Measurements from ENCODE around the gene DNAJC12. TPM values are rescaled to one million over a fixed set of nuclear protein-coding genes. Genes with fewer than 3 reads are reported as not detected.

DNAJC12 gene
- total RNA-seq, 1 experiment from 2014 or later: 2.2 TPM

DNA sequence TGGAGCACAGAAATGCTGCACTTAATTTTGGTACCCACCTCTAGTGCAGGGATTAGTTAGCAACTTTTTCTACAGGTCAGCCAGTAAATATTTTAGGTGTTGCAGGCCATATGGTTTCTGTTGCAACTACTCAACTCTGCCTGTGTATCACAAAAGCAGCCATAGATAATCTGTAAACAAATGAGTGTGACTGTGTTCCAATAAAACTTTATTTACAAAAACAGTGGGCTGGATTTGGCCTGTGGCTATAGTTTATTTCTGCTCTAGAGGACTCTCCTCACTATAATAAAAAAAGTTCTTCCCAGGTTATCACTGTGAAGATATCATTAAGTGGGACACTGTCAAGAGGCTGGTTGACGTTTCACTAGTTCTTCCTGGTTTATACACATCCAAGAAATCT, 65.8 kb downstream of the DNAJC12 start:
- H3K36me3 ChIP-seq (ENCODE audit: control insufficient read depth, insufficient read depth, low read length): no peaks in the 10 kb centered on the region
- ChIA-PET CTCF (no interaction called here), POLR2A (no interaction called here)
- H3K36me3 Mint-ChIP-seq (ENCODE audit: insufficient read depth, unreplicated experiment): no peaks in the 10 kb centered on the region
- H3K4me1 Mint-ChIP-seq (ENCODE audit: low read depth, unreplicated experiment): no peaks in the 10 kb centered on the region
- H3K27ac Mint-ChIP-seq (ENCODE audit: unreplicated experiment): no peak overlapping the region
- no TSS peak for BruUV-seq (replicated peaks)
- H3K4me1 ChIP-seq: no peaks in the 10 kb centered on the region
- DNase-seq: no peak
- H3K9me3 Mint-ChIP-seq (ENCODE audit: unreplicated experiment): no peaks in the 10 kb centered on the region
- TF ChIP-seq, protein P1, sequence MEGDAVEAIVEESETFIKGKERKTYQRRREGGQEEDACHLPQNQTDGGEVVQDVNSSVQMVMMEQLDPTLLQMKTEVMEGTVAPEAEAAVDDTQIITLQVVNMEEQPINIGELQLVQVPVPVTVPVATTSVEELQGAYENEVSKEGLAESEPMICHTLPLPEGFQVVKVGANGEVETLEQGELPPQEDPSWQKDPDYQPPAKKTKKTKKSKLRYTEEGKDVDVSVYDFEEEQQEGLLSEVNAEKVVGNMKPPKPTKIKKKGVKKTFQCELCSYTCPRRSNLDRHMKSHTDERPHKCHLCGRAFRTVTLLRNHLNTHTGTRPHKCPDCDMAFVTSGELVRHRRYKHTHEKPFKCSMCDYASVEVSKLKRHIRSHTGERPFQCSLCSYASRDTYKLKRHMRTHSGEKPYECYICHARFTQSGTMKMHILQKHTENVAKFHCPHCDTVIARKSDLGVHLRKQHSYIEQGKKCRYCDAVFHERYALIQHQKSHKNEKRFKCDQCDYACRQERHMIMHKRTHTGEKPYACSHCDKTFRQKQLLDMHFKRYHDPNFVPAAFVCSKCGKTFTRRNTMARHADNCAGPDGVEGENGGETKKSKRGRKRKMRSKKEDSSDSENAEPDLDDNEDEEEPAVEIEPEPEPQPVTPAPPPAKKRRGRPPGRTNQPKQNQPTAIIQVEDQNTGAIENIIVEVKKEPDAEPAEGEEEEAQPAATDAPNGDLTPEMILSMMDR (IDR thresholded peaks at IDR 0.05; ENCODE audit: insufficient read depth in 1 of 2, low read depth in 1 of 2, low read length in 1 of 2, severe bottlenecking in 1 of 2, unreplicated experiment in 1 of 2): no peak
- intact Hi-C loops (cut with micrococcal nuclease; ENCODE audit: unreplicated experiment): no loop called here
- no peaks in the 10 kb centered on the region for H3K9me3 ChIP-seq
- H3K4me3 ChIP-seq (ENCODE audit: low read depth, low read length): no peak overlapping the region
- H3K4me3 Mint-ChIP-seq (ENCODE audit: unreplicated experiment): no peak overlapping the region
- H3K27me3 ChIP-seq (replicated peaks; ENCODE audit: control insufficient read depth, insufficient read depth, low read length): no peaks in the 10 kb centered on the region
- peaks cover 13% of the 10 kb centered on the region for H3K27me3 Mint-ChIP-seq (ENCODE audit: insufficient read depth, unreplicated experiment)

DNA sequence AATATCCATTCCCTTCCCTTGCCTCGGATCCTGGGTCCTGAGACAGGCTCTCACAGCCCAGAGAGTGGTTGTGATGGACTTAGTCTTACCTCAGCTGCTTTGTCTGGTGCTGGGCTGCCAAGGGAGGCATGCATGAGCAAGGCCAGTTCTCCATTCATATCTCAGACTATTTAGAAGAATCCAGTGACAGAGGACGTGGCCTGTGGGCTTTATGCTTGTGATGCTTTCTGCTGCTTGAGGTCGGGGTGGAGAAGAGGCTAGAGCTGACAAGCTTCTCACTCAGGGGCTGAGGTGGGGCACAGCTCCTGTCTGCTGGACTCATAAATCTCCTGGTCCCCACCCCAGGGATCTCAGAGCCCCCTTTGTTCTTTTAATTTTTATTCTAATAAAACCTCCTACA, 66.8 kb downstream of the DNAJC12 start:
- Mint-ChIP-seq H3K36me3 (ENCODE audit: insufficient read depth, unreplicated experiment) (no peaks in the 10 kb centered on the region), H3K4me1 (ENCODE audit: low read depth, unreplicated experiment) (no peaks in the 10 kb centered on the region), H3K4me3 (ENCODE audit: unreplicated experiment) (no peak overlapping the region), H3K27ac (ENCODE audit: unreplicated experiment) (no peak overlapping the region), H3K9me3 (ENCODE audit: unreplicated experiment) (no peaks in the 10 kb centered on the region), H3K27me3 (ENCODE audit: insufficient read depth, unreplicated experiment) (peaks cover 13% of the 10 kb centered on the region)
- no peak for DNase-seq
- ChIA-PET CTCF (interaction anchor here (1.5 kb wide), 1 partner anchor 8 kb away, joined by 6 read pairs; no protein-coding TSS in a partner anchor), POLR2A (no interaction called here)
- Histone ChIP-seq H3K36me3 (ENCODE audit: control insufficient read depth, insufficient read depth, low read length) (no peaks in the 10 kb centered on the region), H3K27me3 (replicated peaks; ENCODE audit: control insufficient read depth, insufficient read depth, low read length) (no peaks in the 10 kb centered on the region), H3K9me3 (no peaks in the 10 kb centered on the region), H3K4me3 (ENCODE audit: low read depth, low read length) (no peak overlapping the region), H3K4me1 (no peaks in the 10 kb centered on the region)
- TF ChIP-seq, protein P1 (IDR thresholded peaks at IDR 0.05; ENCODE audit: insufficient read depth in 1 of 2, low read depth in 1 of 2, low read length in 1 of 2, severe bottlenecking in 1 of 2, unreplicated experiment in 1 of 2): no peak
- BruUV-seq (replicated peaks): no TSS peak
- intact Hi-C loops (cut with micrococcal nuclease; ENCODE audit: unreplicated experiment): no loop called here

DNA sequence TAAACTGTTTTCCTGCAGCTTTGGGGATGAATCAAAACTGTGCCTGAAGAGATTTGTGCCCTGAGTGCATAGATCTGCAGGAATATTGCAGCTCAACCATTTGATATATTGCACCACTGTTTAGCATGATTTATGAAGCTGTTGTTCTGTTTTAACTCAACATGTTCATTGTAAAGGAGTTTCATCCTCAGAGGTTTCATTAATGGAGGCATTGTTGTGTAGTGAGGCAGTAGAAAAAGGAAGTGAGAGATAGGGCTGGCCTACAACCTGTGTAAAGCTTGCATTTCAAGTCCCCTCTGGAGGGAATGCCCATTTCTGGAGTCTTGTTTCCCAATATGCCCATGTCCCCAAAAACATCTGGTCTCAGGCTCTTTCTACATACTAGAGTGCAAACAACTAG, 67.5 kb downstream of the DNAJC12 start:
- no peaks in the 10 kb centered on the region for H3K36me3 ChIP-seq (ENCODE audit: control insufficient read depth, insufficient read depth, low read length)
- Mint-ChIP-seq H3K36me3 (ENCODE audit: insufficient read depth, unreplicated experiment) (peaks cover 4% of the 10 kb centered on the region), H3K27me3 (ENCODE audit: insufficient read depth, unreplicated experiment) (peaks cover 12% of the 10 kb centered on the region), H3K27ac (ENCODE audit: unreplicated experiment) (no peak overlapping the region), H3K4me1 (ENCODE audit: low read depth, unreplicated experiment) (peaks cover 1% of the 10 kb centered on the region), H3K4me3 (ENCODE audit: unreplicated experiment) (no peak overlapping the region), H3K9me3 (ENCODE audit: unreplicated experiment) (no peaks in the 10 kb centered on the region)
- no peaks in the 10 kb centered on the region for H3K4me1 ChIP-seq
- H3K27me3 ChIP-seq (replicated peaks; ENCODE audit: control insufficient read depth, insufficient read depth, low read length): no peaks in the 10 kb centered on the region
- intact Hi-C loops (cut with micrococcal nuclease; ENCODE audit: unreplicated experiment): no loop called here
- H3K4me3 ChIP-seq (ENCODE audit: low read depth, low read length): no peak overlapping the region
- TF ChIP-seq, protein P1 (IDR thresholded peaks at IDR 0.05; ENCODE audit: insufficient read depth in 1 of 2, low read depth in 1 of 2, low read length in 1 of 2, severe bottlenecking in 1 of 2, unreplicated experiment in 1 of 2): no peak
- no TSS peak for BruUV-seq (replicated peaks)
- no peaks in the 10 kb centered on the region for H3K9me3 ChIP-seq
- POLR2A ChIA-PET: no interaction called here
- no peak for DNase-seq
- CTCF ChIA-PET: interaction anchor here (0.6 to 1.5 kb wide), 2 partner anchors 9 to 50 kb away, joined by 3 to 6 read pairs; no protein-coding TSS in a partner anchor
